ACHN (cell line): ENCODE data around the gene ROCK1.
"Not testable (repeated sequence)": the region's sequence is repeated elsewhere in the genome, so short reads cannot be mapped to it uniquely, and the experiment has no call there.

Experiments
- DNase-seq: peaks from one replicate; pipeline ENCODE4 v3.0.0-alpha.2; 2015
- in situ Hi-C: cut with HindIII; loops from 2 replicates; pipeline ENCODE4 v1.10.0; 2017; ENCODE audit warnings: low sequenced_read_pairs, low pct_ligation_motif_present, low pct_unique_long_range_greater_than_20kb

The ROCK1 gene

GRCh38 chr18:21111346-21112139 is at the start of gene ROCK1:
TSS of gene ROCK1 (minus strand) at chr18:21111813. CDS start at chr18:21110910, 903 bp downstream.
- in situ Hi-C loops, result no loop called here
- DNase-seq, result peak; percentile 92

DNA sequence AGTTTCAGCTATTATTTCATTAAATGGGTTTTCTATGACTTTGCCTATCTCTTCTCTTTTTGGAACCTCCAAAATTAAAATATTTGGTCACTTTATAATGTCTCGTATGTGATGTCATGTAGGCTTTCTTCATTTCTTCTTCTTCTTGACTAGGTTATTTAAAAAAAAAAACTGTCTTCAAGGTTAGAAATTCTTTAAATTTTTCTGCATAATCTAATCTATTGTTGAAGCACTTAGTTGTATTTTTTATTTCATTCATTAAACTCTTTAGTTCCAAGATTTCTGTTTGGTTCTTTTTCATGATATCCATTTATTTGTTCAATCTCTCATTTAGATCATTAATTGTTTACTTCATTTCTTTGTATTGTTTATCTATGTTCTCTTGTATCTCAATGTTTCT is 43.8 kb upstream of the ROCK1 start:
- no peak for DNase-seq
- in situ Hi-C loops, result no loop called here

DNA sequence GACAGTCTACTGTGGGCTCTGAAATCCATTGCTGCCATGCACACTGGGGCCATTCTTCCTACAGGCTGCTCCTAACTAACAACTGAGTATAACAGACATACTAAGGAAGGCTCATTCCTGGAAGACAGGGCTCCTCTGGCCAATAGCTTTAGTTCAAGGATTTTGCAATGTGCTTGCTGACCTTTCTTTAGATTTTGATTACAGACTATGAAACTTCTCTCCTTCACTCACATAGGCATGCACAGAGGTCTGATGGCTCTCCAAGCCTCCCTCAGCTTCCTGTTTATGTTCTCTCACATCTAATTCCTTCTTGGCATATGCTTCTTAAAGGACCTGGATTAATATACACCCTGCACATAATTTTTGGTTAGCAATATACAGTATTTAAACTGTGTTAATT is 34.4 kb upstream of the ROCK1 start:
- in situ Hi-C loops, result no loop called here
- no peak for DNase-seq

DNA sequence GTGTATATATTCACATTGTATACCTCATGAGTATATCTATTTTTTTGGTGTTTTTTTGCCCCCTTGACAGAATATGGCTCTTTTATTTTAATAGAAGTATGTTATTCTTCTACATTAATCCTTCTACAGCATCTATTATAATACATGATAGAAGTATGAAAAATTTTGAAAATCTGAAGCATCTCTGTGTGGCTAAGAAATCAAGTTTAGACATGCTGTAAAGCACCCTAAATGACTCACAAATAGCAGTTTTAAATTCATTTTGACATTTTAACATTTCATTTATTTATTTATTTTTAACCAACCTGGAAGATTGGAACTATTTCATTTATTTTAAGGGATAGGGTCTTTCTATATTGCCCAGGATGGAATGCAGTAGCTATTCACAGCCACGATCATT is 33.8 kb upstream of the ROCK1 start:
- DNase-seq, result no peak
- in situ Hi-C loops, result no loop called here

DNA sequence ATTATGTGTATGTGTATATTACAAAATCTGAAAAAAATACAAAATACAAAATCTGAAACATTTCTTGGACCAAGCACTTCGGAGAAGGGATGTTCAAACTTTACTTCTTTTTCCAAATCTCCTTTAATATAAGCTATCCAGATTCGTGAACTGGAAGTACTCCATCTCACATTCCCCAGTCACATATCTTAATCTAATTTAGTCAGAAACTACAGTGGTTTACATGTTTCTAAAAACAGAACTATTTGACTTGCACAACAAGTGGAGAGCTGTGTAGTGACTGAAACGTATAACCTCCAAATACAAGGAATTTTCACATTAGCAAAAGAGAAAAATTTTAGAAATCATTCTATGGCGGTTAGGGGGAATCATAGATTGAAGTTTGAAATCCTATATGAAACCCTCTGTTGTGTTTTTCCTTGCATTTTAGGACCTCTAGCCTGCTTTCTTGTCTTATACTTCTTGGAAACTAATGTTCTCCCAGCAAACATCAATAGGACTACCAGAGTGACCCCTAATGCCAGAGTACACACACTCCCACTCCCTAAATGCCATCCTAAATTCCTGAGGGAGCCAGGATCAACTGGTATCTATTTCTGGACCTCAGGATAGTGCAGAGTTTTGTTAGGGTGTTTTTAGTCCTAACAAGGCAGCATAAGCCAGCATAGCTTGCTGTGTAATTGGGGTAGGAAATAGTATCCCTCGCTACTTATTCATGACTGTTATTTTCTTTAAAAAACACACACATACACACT is 30.2 kb upstream of the ROCK1 start:
- in situ Hi-C loops, result no loop called here
- no peak for DNase-seq

DNA sequence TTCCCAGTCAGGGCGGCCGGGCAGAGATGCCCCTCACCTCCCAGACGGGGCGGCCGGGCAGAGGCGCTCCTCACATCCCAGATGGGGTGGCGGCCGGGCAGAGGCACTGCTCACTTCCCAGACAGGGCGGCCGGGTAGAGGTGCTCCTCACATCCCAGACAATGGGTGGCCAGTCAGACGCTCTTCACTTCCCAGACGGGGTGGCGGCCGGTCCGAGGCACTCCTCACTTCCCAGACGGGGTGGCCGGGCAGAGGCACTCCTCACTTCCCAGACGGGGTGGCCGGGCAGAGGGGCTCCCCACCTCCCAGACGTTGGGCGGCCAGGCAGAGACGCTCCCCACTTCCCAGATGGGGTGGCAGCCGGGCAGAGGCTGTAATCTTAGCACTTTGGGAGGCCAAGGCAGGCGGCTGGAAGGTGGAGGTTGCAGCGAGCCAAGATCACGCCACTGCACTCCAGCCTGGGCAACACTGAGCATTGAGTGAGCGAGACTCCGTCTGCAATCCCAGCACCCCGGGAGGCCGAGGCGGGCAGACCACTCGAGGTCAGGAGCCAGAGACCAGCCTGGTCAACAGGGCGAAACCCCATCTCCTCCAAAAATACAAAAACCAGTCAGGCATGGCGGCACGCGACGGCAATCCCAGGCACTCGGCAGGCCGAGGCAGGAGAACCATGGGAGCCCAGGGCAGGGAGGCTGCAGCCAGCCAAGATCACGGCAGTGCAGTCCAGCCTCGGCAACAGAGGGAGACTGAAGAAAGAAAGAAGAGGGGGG is 26.3 kb upstream of the ROCK1 start:
- in situ Hi-C loops, DNase-seq: not testable (repeated sequence)

- DNase-seq, result peak; percentile 17
- in situ Hi-C loops, result no loop called here
Observed at GRCh38 chr18:21134895-21135294, 23.3 kb upstream of the ROCK1 start.

DNA sequence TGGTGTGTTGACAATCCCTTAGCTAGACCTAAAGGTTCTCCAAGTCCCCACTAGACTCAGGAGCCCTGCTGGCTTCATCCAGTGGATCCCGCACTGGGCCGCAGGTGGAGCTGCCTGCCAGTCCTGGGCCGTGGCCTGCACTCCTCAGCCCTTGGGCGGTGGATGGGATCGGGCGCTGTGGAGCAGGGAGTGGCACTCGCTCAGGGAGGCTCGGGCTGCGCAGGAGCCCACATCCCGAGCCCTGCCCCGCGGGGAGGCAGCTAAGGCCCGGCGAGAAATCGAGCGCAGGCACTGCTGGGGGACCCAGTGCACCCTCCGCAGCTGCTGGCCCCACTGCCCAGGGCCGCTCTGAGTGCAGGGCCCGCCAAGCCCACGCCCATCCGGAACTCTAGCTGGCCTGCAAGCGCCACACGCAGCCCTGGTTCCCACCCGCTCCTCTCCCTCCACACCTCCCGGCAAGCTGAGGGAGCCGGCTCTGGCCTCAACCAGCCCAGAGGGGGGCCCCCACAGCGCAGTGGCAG is 20.8 kb upstream of the ROCK1 start:
- DNase-seq, result no peak
- in situ Hi-C loops, result no loop called here

DNA sequence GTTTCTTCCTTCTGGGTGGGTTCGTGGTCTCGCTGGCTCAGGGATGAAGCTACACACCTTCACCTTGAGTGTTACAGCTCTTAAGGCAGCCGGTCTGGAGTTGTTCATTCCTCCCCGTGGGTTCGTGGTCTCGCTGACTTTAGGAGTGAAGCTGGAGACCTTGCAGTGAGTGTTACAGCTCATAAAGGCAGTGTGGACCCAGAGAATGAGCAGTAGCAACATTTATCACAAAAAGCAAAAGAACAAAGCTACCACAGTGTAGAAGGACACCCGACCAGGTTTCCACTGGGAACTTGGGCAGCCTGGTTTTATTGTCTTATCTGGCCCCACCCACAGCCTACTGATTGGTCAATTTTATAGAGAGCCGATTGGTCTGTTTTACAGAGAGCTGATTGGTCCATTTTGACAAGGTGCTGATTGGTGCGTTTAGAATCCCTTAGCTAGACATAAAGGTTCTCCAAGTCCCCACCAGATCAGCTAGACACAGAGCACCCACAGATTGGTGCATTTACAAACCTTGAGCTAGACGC is 20.1 kb upstream of the ROCK1 start:
- no peak for DNase-seq
- in situ Hi-C loops, result no loop called here

- in situ Hi-C loops, result no loop called here
- DNase-seq, result no peak
Observed at GRCh38 chr18:21129566-21130216, 18.1 kb upstream of the ROCK1 start.

DNA sequence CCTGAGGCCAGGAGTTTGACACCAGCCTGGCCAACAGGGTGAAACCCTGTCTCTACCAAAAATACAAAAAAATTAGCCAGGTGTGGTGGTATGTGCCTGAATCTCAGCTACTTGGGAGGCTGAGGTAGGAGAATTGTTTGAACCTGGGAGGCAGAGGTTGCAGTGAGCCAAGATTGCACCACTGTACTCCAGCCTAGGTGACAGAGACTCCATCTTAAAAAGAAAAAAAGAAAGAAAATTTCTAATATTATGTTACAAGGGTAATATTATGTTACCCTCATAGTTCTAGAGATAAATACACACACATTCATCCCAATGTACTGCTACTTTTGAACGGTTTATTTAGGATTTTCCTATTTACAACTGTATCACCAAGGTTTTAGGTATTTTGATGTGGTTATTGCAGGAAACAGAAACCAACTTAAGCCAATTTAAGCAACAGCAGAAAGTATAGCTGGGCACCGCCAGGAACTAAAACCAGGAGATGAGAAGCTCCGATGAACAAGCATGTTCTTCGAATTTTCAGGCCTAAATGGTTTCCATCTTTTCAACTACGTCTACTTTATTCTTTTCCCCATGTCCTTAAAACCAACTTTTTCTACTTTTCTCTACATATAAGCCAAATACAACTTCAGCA is 11.8 kb upstream of the ROCK1 start:
- no peak for DNase-seq
- in situ Hi-C loops, result no loop called here

DNA sequence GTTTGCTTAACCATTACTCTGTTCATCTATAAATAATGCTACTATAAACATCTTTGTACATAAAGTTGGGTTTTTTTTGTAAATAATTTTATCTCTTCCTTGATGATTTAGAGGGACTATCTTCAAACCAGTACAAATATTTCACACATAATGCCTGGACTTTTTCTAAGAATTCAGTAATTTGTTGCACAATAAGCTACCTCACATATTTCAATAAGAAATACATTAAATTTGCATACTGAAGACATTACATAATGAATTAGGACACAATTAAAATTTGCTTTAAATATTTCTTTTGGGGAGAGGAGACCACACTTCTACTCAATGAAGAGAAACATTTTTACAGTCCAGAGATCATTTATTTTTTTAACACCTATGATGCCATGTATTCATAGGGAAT is 7.2 kb upstream of the ROCK1 start:
- no peak for DNase-seq
- in situ Hi-C loops, result no loop called here

- DNase-seq, result no peak
- in situ Hi-C loops, result no loop called here
Observed at GRCh38 chr18:21117409-21118131, 6.0 kb upstream of the ROCK1 start.

- in situ Hi-C loops, result no loop called here
- DNase-seq, result no peak
Observed at GRCh38 chr18:21115519-21116411, 4.2 kb upstream of the ROCK1 start.

DNA sequence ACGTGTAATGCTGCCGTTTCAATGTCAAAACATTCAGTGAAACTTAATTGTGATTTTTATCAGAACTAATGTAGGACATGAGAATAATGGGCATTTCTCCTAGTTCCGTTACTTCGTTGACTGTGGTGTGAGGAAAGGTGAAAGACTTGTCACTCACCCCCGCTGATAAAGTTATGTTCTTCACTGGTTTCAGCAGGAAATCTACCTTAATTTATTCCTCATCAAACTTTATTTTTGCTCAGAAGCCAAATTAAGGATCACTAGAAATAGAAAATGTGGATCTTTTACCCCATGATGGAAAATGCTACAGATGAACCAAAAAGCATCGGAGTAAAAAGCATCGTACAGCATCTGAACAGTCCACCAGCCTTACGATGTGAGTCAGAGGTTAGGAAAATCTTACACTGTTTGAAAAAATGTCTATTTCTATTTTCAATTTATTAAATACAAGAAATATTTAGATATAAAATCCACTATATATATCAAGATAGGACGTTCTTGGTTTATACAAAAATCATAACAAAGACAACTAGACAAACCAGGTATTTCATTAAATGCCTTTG is 1.0 kb upstream of the ROCK1 start:
- in situ Hi-C loops, result no loop called here
- no peak for DNase-seq

GRCh38 chr18:21112140-21112473 is 494 bp upstream of the ROCK1 start:
- no peak for DNase-seq
- in situ Hi-C loops, result no loop called here
